ENCODE data around the gene NLRC3. TPM values are rescaled to one million over a fixed set of nuclear protein-coding genes. Genes with fewer than 3 reads are reported as not detected.
A peak's percentile ranks its signal among the peaks of the same experiment; 100 is the strongest.

NLRC3 gene
- total RNA-seq, 1 donor from 2014 or later: 1.4 TPM

DNA sequence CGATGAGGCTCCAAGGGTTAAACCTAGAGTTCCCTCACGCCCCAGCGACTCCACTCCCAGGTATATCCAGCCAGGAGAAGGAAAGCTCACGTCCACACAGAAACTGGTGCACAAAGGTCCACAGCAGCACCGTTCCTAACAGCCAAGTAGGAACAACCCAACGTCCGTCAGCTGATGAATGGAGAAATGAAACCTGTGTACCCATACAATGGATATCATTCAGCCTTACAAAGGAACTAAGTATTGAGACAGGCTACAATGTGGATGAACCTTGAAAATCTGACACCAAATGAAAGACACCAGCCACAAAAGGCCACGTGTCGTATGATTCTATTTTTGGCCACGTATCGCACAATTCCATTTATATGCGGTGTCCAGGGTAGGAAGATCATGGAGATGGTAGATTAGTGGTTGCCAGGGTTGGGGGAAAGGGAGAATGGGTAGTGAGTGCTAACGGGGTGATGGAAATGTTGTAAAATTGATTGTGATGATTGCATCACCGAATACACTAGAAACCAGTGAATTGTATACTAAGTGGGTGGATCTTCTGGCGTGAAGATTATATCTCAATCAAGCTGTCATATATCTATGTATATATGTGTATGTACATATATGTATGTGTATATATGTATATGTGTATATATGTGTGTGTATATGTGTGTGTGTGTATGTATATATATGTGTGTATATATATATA is 30.1 kb downstream of the NLRC3 start:
- no peak for DNase-seq (ENCODE audit: low read depth, low spot score)

DNA sequence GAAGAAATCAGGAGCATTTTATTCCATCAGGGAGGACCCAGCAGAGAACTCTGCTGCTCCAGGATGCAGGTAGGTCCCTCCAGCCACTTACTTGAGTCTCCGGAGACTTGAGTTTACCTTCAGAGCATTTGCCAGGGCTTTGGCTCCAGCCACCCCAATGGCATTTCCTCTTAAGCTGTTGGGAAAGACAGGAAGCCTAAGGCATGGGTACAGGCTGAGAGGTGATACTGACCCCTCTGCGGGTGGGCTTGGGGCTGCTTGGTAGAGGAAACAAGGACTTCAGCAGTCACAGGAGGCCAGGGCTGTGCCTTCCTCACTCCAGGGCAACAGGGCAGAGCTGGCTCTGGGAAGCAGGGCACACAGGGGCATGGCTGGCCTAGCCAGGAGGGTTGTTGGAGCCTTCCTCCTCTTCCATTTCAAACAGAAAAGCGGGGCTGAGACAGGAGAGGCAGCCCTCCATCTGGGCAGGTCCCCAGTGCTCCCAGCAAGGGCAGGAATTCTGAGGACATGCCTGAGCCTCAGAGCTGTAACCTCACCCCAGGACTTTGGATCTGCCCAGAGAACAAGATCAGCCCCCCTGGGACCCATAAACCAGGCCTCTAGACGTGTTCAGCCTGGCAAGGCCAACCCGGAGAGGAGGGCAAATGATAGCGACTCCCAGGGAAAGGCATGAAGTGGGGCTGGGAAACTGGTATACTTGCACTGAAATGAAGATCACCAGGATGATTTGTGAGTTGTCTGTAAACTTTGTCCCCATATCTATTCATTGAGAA is 34.4 kb downstream of the NLRC3 start:
- no peak for DNase-seq (ENCODE audit: low read depth, low spot score)

DNA sequence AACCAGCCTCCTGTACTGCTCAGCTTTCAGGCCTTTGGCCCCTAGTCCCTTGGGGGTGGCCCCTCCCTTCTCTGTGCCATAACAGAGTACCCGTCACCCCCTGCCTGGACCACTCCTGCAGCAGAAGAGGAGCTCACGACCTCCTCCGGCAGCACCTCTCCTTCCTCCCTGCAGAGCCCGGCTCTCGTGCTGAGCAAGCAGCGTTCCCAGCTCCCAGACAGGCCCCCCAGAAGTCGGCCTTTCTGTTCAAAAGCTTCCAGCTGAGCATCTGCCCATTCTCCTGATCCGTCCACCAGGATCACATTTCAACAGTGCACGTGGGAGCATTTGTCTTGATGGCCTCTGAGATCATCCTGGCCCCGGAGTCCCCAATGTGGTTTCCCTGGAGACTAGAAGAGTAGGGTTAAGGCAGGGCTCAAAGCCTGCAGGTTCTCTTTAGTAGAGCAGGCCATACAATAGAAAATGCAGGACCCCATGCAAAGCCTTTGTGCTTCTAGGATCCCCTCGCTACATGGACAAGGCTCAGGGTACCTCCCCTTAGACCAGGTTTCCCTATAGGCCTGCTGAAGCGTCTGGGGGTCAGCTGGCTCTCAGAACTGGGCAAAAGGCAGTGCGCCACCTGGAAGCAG is 35.6 kb downstream of the NLRC3 start:
- no peak for DNase-seq (ENCODE audit: low read depth, low spot score)

DNA sequence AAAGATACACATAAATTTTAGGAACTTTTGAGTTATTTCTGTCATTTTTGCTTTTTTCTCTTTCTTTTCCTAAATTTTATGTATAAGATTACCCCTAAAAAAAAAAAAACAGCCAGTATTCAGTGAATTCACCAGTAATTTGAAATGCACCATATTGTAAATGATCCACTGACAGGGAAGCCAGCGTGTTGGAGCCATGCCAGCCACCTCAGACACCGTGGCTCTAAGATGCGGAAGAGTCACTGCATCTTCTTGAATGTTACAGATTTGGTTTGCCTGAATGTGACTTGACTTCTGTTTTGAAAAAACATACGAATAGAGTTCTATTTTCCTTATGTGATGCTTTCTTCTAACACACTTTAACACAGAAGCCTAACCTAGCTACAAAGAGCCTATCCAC is 39.0 kb downstream of the NLRC3 start:
- no peak for DNase-seq (ENCODE audit: low read depth, low spot score)

DNA sequence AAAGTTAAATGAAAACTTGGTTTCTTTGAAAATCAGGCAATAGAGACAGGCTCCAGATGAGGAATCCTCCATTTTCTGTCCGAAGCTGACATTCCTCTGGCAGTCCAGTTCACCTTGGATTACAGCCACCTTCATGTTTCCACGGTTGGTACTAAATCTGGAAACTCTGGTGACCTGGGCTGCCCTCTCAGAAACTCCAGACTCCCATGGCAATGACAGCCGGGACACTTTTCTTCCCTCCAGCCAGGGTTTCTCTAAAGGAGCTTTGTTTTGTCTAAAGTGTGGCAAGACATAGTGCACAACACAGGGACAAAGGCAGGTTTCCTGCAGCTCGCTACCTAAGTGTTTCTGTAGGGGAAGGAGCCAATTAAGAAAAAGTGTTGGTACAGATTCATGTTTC is 40.4 kb downstream of the NLRC3 start:
- DNase-seq (ENCODE audit: low read depth, low spot score): no peak

DNA sequence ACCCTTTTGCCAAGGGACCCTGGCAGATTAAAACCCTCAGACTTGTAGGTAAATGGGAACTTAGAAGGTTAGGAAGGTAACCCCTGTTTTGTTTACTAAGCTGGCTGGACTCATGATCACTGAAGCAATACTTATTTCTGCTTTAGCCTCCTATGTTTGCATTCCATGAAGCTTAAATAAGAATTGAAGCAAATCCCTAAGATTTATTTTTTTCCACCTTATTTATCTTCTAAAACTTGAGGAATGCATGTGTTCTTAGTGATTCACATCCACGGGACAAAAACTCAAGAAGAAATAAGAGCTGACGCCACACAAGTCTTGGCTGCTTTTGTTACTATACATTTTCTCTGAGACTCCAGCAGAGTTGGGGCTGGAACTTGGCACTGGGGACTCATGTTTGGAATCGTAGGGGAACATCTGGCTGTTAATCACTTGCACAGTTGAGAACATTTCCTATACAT is 40.9 kb downstream of the NLRC3 start:
- DNase-seq (ENCODE audit: low read depth, low spot score): no peak

DNA sequence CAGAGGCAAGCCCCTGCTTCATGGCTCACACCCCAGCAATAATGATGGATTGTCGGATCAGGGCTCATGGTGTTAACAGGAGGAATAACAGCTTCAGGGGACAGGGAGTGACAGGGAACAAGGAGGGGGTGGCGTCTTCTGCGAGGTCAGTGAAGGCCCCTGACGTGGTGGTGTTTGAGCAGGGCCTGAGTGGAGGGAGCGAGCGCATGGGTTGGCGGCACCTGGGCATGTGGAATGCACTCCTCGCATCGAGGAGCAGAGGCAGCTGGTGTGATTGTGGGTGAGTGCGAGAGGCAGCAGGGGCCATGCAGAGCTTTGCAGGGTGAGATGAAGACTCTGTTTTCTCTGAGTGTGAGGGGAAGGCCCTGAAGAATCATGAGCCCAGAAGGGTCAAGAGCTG is 43.1 kb downstream of the NLRC3 start:
- DNase-seq (ENCODE audit: low read depth, low spot score): no peak

DNA sequence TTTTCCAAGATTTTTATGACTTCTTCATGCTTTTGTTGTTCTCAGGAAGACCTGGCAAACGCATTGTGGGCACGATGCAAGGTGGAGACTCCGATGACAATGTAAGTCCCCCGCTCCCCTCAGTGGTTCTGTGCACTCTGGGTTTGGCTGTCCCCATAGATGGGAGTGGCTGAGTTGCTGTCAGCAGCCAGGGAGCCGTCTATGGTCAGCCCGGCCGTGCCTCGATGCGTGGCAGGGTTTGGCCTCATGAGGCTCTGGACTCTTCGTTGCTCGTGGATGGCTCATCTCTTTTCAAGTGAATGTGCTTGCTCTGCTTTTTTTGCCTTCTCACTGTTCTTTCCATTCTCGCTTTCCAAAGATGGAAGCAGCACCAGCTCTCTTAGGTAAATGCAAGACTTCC is 44.5 kb downstream of the NLRC3 start:
- DNase-seq (ENCODE audit: low read depth, low spot score): no peak

DNA sequence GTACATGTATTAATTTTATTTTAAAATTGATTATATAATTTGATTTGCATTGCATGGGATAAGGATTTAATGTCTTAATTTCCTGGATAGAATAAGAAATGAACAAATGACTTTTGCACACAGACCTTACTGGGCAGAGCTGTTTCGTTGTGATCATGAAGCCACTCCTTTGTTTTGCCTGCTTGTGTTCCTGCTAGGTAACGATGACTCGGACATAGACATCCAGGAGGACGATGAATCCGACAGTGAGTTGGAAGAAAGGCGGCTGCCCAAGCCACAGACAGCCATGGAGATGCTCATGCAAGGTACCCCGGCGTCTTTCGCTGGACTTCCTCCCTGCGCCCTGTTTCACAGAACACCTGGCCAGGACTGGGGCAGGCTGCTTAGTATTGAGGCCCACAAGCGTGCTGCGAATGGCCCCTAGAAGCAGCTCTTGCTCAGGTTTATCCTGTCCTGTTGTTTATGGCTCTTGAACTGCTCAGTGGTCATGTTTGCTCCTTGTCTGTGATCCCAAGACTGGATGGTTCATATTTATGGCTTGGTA is 46.8 kb downstream of the NLRC3 start:
- DNase-seq (ENCODE audit: low read depth, low spot score): no peak

DNA sequence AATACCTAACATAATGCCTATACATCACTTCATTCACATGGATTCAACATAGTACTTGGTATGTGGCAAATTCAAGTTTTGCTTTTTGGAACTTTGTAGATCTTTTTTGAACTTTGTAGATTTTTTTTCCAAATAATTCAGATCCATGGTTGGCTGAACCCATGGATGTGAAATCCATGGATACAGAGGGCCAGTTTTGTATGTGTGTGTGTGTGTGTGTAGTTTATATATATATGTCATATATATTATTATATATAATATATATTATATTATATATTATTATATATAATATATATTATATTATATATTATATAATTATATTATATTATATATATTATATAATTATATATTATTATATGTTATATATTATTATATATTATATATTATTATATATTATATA is 48.0 kb downstream of the NLRC3 start:
- no peak for DNase-seq (ENCODE audit: low read depth, low spot score)

DNA sequence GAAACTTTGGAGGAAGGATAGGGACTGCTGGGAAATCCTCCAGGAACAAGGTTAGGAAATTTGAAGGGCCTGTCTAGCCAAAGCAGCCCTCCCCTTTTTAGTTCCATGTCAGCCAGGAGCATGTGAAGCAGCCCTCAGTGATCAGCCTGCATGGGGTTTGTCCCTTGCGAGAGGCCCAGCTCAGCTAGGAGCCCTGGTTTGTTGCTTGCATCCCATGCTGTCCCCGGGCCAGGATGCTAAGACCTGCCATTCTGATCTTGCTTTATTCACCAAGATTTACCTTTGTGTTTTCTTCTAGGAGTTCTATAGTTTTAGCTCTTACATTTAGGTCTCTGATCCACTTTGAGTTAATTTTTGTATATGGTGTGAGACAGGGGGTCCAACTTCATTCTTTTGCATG is 48.8 kb downstream of the NLRC3 start:
- no peak for DNase-seq (ENCODE audit: low read depth, low spot score)

DNA sequence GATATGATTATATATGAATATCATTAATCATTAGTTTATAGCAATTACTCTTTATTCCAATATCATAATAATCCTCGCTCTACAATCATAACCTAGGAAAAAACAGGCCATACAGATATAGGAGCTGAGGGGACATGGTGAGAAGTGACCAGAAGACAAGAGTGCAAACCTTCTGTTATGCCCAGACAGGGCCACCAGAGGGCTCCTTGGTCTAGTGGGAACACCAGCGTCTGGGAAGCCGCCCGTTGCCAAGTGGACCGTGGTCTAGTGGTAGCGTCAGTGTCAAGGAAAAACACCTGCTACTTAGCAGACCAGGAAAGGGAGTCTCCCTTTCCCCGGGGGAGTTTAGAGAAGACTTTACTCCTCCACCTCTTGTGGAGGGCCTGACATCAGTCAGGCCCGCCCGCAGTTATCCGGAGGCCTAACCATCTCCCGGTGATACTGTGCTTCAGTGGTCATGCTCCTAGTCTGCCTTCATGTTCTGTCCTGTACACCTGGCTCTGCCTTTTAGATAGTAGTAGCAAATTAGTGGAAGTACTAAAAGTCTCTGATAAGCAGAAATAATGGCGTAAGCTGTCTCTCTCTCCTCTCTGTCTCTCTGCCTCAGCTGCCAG is 49.9 kb downstream of the NLRC3 start:
- DNase-seq (ENCODE audit: low read depth, low spot score): peak; percentile 8

DNA sequence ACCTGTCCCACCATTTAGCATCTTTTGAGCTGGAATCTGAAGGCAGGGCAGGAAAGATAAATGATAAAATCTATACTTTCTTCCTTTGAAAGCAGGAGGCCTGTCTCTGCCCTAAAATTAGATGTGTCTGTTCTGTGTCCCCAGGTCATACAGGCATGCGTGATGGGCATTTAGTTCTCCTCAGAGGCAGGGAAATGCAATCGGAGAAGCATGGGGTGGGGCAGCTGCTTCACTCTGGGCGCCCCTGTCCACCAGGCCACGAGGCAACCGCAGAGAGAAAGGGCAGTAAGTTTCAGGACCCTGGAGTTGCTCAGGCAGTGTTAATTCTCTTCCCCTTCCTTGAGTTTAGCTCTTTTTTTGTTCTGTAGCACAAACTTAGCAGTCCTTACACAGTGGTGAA is 51.3 kb downstream of the NLRC3 start:
- DNase-seq (ENCODE audit: low read depth, low spot score): no peak

DNA sequence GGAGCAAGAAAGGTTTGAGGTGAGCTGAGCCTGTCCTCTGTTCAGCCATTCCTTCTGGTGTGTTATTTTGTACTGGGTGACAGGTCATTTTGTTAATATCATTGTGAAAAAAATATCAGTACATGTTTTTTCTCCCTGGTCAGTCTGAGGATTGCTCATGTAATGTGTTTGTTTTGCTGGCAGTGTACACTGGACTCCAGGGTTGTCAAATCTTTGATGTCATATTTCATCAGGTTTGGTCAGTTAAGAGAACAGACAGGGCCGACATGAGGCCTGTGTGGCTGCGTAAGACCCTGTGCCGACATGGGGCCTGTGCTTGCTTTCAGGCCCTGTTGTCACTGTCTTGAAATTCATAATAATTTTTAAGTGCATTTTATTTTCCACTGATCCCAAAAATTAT is 53.9 kb downstream of the NLRC3 start:
- no peak for DNase-seq (ENCODE audit: low read depth, low spot score)

DNA sequence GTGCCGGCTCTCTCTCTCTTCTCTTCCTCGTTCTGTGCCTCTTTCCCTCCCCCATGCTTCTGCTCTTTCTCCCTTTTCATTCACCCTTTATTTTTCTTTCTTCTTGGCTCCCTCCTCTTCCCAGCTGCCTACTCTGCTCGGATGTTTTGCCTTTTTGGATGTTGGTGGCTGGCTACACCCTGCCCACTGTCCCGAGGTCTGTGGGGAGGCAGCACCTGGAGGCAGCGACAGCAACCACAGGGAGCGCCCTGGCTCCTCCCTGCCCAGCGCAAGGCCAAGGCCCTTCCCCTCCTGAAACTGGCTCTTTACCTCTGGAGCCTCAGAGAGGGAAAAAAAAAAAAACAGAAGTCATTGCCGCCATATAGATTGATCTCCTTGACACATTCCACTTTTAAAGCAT is 56.4 kb downstream of the NLRC3 start:
- no peak for DNase-seq (ENCODE audit: low read depth, low spot score)

DNA sequence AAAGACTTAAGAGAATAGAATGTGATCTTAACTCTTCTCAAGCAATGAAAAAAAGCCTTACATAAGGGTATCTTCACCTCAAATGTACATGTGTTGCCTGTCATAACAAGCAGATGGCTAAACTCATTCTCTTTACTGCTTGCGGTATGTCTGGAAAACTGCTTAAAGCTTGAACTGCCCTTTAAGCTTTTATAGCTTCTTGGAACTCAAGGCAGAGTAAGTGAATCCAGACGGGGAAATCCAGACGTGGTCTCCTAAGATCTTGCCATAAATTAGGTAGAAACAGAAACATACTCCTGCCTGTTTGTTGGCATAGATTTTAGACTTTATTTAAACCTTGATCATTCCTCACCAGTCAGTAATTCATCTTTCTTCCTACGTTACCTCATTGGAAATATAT is 56.8 kb downstream of the NLRC3 start:
- no peak for DNase-seq (ENCODE audit: low read depth, low spot score)

DNA sequence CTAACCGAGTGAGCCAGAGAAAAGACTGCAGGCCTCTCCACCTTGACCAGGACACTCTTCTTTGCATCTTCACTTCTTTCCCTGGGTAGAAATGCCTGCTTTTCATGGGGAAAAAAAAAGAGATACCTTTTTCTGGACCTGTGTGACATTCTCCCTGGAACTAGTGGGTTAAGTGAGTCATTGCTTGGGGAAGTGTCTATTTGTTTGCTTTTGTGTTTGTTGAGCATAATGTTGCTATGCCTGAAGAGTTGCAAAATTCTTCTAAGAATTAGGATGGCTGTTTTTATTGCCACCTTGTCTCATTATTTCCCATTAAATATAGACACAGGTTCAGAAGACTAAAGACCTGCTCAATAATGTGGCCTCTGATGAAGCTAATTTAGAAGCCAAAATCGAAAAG is 57.6 kb downstream of the NLRC3 start:
- DNase-seq (ENCODE audit: low read depth, low spot score): no peak

DNA sequence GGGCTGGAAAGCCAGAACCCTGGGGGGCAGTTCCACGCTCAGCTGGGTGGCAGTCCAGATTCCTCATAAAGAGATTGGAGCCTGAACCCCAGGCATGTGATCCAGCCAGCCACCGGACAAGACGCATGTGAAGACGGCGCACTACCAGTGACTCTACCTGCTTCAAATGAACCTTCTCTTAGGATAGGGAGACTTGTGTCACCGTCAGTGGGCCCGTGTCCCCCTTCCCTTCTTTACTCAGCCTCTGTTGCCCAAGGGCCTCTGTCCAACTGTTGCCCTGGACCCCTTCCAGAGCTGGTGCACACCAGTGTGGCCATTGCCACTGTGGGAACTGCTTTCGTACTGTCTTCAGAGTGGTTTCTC is 58.2 kb downstream of the NLRC3 start:
- DNase-seq (ENCODE audit: low read depth, low spot score): no peak

DNA sequence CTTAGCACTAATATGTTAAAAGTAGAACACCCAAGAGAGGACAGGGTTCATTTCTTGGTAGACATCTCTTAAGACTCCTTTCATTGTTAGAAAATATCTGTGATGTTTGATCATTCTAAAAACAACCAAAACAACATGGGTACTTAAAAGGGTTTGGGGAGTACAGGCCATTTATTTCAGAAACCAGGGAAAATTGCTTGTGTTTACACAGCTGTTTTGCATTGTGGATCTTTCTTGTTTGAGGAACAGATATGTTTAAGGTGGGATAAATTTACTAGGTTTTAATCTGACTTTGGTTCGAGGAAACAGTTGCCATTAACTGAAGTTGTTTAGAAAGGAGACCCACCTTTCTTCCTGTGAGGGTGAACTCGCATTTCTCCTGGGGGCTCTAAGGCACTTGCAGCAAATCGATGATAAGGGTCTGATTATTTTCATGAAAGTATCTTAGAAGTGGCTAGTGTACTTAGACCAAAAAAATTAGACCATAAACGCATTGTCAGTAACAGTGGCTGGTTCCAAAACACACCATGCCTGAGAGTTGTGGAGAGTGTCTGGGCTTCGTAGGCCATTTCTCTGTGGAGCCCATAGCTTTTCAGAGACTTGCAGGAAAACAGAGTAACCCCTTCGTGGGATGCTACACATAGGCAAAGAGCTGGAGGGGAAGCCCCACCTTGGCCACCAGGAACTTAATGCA is 58.8 kb downstream of the NLRC3 start:
- DNase-seq (ENCODE audit: low read depth, low spot score): no peak

DNA sequence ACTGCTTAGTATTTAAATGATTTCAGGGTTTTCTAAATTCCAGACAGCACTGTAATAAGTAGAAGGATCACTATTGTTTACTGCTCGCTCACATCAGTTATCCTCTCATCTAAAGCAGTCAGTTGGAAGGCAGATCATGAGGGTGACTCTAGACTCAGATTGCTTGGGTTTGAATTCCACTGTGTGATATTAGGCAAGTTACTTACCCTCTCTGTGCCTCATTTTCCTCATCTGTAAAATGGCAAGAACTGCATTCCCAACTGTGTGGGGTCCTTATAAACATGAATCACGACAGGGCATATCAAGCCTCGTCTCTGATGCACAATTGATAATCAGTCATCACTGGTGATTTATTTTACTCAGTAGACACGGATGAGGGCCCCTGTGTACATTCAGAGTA is 61.3 kb downstream of the NLRC3 start:
- no peak for DNase-seq (ENCODE audit: low read depth, low spot score)

DNA sequence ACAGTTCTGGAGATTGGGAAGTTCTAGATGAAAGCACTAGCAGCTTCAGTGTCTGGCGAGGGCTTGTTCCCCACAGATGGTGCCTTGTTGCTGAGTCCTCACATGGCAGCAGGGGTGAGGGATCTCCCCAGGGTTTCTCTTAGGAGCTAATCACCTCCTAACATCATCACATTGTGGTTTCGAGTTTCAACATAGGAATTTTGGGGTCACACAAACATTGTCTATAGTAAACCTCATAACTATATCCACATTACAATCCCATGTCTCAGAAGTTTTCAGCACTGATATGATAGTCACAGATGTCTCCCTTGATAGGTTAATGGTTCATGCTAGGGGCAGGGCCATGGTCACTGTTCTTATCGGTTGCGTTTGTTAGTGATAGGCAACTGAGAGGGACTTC is 62.6 kb downstream of the NLRC3 start:
- no peak for DNase-seq (ENCODE audit: low read depth, low spot score)

Data from pulmonary artery endothelial cell (primary cell).